Stimulated activated CD8-positive, alpha-beta memory T cell treated with anti-CD3 and anti-CD28 coated beads, Interleukin-7, amount 100 ng/mL, for 4 hours (primary cell): ENCODE data around the gene MAN1C1.
"Not testable (repeated sequence)": the region's sequence is repeated elsewhere in the genome, so short reads cannot be mapped to it uniquely, and the experiment has no call there.

Experiments used
- DNase-seq, 2 donors: peaks; one replicate each; pipeline ENCODE4 v3.0.0-alpha.2; 2020; ENCODE audit warnings: low read depth in 2 of 2

MAN1C1 gene

GRCh38 chr1:25680701-25681100, 64.1 kb downstream of the MAN1C1 start:
- DNase-seq: no peak

GRCh38 chr1:25682059-25682601, 65.5 kb downstream of the MAN1C1 start:
- no peak for DNase-seq

DNA sequence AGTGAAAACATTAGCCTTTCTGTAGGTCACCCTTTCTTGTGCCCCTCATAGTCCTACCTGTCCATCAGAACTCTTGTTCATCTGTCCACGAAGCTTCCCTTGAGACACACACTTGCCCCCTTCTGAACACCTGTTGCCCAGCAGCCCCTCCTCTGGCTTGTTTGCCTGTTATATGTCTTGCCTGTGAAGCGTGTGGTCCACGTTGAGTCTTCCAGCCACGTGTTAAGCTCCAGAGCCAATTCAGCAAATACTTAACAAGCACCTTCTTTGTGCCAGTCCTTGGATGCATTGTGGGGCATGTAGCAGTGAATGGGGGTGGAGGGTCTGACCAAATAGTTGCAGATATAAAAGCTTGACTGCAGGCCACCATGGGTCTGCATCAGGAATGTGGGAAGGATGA, 66.6 kb downstream of the MAN1C1 start:
- no peak for DNase-seq

DNA sequence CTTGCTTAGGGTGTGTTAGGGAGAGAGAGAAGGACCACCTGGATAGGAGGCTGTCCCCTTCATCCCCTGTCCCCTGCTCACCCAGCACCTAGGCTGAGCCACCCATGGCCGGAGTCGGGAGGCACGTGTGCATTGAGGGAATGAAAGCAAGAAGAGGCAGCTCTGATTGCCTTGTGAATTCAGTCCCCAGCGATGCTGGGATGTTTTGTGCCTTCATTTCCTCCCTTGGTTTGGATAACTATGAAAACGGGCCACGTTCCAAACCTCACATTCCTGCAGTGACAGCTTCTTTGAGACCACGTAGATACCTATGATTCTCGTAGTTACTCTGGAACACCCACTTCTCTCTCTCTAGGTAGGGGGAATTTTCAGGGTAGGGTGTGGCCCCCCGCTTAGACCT, 67.1 kb downstream of the MAN1C1 start:
- no peak for DNase-seq

GRCh38 chr1:25684216-25684965, 67.8 kb downstream of the MAN1C1 start:
- DNase-seq: no peak

GRCh38 chr1:25685211-25685750, 68.7 kb downstream of the MAN1C1 start:
- DNase-seq: no peak

- DNase-seq: no peak
Measured at GRCh38 chr1:25685938-25686665, 69.5 kb downstream of the MAN1C1 start.

GRCh38 chr1:25687221-25688017, 70.8 kb downstream of the MAN1C1 start:
- no peak for DNase-seq

- no peak for DNase-seq
Measured at GRCh38 chr1:25688390-25689119, 72.0 kb downstream of the MAN1C1 start.

DNA sequence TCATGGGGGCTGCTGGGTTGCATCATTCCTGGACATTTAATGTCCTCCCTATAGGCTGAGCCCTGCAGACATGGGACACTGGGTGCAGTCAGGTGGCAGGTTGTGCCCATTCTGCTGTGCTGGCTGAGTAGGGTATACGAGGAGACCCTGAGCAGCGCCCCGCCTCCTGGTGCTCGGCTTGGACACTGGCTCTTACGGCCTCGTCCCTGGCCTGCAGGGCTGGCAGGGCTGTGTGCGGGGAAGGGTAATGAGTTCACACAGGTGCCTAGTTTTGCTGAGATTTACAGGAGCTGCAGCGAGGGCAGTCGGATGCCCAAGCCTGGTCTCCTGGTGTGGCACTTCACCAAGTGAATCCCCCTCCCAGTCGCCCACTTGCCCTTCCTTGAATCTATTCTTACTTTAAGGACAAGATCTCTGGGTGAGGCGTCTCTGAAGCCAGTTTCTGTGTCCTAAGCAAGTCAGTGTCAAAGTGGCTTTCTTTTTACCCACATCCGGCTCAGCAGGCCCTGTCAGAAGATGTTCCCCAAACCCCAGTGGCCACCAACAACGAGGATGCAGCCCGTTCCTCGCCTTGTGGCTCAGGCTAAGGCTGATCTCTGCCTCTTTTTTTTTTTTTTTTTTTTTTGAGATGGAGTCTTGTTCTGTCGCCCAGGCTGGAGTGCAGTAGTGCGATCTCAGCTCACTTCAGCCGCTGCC, 73.2 kb downstream of the MAN1C1 start:
- no peak for DNase-seq

DNA sequence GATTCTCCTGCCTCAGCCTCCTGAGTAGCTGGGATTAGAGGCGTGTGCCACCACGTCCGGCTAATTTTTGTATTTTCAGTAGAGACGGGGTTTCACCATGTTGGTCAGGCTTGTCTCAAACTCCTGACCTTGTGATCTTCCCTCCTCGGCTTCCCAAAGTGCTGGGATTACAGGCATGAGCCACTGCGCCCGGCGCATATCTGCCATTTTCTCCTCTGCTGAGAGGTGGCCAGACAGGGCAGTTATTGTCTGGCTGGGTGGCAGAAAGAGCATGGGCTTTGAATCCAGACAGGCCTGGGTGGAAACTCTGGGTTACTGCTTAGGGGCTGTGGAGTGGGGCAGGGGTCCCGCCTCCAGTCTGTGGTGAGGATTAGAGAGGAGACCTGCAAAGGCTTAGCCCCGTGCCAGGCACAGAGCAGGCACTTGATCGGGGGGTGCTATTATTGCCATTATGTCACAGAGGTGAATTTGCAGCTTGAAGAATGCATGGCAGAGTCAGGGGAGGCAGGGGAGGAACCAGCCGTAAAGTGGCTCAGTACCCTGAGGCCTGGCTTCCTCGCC, 73.9 kb downstream of the MAN1C1 start:
- no peak for DNase-seq

- no peak for DNase-seq
Measured at GRCh38 chr1:25691211-25691610, 74.6 kb downstream of the MAN1C1 start.

- no peak for DNase-seq
Measured at GRCh38 chr1:25692560-25692959, 76.0 kb downstream of the MAN1C1 start.

GRCh38 chr1:25694167-25695007, 77.8 kb downstream of the MAN1C1 start:
- no peak for DNase-seq

- no peak for DNase-seq
Measured at GRCh38 chr1:25695090-25695770, 78.6 kb downstream of the MAN1C1 start.

GRCh38 chr1:25695771-25696311, 79.2 kb downstream of the MAN1C1 start:
- no peak for DNase-seq

GRCh38 chr1:25696643-25697042, 80.1 kb downstream of the MAN1C1 start:
- not testable (repeated sequence) for DNase-seq

DNA sequence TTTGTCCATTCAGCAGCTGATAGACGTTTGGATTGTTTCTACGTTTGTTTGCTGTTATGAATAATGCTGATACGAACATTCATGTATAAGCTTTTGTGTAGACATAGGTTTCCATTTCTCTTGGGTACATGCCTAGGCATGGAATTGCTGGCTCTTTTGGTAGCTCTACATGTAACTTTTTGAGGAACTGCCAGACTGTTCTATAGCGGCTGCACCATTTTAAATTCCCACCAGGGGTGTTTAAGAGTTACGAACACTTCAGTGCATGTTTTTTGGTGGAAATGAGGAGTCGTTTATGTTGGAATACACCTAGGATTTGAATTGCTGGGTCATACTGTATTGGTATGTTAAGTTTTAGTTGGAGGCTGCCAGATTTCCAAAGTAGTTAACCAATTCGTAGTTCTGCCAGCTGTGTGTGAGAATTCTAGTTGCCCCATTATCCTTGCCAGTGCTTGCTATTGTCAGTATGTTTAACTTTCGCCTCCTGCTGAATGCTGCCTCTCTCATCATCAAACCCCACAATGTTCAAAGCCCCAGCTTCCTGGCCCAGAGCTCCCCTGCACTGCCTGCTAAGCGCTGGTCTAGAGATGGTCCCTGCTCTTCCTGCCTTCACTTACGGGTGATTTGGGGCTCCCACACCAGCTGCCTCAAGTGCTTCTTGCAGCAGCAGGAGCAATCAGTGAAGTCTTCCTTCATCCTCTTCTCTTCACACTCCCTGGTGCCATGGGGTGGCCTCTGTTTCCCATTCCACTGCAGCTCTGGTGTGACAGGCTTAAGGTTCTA, 81.0 kb downstream of the MAN1C1 start:
- no peak for DNase-seq
